Measurements from ENCODE around the gene SYNC. TPM values are rescaled to one million over a fixed set of nuclear protein-coding genes. Genes with fewer than 3 reads are reported as not detected.

SYNC gene
- total RNA-seq, 6 experiments from 2014 or later, result 0.29 to 2.1 (median 0.44) TPM

- Histone ChIP-seq H3K9me3 (no peaks in the 10 kb centered on the region), H3K27ac (no peak overlapping the region), H3K4me3 (no peak overlapping the region), H3K27me3 (no peaks in the 10 kb centered on the region), H3K36me3 (no peaks in the 10 kb centered on the region), H3K4me1 (peaks cover 0 to 9% (median 2%) of the 10 kb centered on the region in 4 donors)
- ATAC-seq (no peak), DNase-seq (no peak)
- 87% methylated on average over 6 of the region's 6 CpGs for WGBS (ENCODE audit: insufficient coverage, low coverage, low lambda C conversion rate, missing lambda C conversion rate)
- TF ChIP-seq, protein P1, sequence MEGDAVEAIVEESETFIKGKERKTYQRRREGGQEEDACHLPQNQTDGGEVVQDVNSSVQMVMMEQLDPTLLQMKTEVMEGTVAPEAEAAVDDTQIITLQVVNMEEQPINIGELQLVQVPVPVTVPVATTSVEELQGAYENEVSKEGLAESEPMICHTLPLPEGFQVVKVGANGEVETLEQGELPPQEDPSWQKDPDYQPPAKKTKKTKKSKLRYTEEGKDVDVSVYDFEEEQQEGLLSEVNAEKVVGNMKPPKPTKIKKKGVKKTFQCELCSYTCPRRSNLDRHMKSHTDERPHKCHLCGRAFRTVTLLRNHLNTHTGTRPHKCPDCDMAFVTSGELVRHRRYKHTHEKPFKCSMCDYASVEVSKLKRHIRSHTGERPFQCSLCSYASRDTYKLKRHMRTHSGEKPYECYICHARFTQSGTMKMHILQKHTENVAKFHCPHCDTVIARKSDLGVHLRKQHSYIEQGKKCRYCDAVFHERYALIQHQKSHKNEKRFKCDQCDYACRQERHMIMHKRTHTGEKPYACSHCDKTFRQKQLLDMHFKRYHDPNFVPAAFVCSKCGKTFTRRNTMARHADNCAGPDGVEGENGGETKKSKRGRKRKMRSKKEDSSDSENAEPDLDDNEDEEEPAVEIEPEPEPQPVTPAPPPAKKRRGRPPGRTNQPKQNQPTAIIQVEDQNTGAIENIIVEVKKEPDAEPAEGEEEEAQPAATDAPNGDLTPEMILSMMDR (IDR thresholded peaks at IDR 0.05), result no peak
- no peak for TF ChIP-seq POLR2A (IDR thresholded peaks at IDR 0.05)
- intact Hi-C loops (cut with DNase I), result no loop called here
Measured at GRCh38 chr1:32693455-32694174, 9.0 kb downstream of the SYNC start.

DNA sequence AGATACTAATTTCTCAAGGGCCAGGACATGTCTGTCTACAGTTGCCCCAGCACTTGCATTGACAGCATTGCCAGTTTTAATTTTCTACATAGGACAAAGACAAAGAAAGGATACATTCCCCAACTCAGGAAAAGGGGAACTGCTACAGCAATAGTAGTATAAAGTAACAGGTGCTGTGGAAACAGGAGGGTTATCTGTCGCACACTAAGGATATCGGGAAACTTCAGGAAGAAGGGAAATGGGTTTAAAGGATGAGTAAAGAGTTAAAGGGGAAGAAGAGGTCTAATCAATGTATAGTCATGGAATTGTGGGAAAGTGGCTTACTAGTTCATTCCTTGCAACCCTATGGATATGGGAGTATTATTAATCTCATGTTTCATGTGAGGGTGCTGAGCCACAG, 16.2 kb downstream of the SYNC start:
- Histone ChIP-seq H3K36me3 (peaks cover 3 to 24% (median 7%) of the 10 kb centered on the region in 4 donors), H3K9me3 (no peaks in the 10 kb centered on the region), H3K27ac (no peak overlapping the region), H3K27me3 (no peaks in the 10 kb centered on the region), H3K4me1 (peaks cover 0 to 7% (median 0%) of the 10 kb centered on the region in 4 donors), H3K4me3 (no peak overlapping the region)
- no peak for TF ChIP-seq POLR2A (IDR thresholded peaks at IDR 0.05)
- TF ChIP-seq, protein P1 (IDR thresholded peaks at IDR 0.05), result no peak
- WGBS (ENCODE audit: insufficient coverage, low coverage, low lambda C conversion rate, missing lambda C conversion rate), result 92% methylated on average over 2 of the region's 2 CpGs
- ATAC-seq (no peak), DNase-seq (no peak)
- intact Hi-C loops (cut with DNase I), result no loop called here

DNA sequence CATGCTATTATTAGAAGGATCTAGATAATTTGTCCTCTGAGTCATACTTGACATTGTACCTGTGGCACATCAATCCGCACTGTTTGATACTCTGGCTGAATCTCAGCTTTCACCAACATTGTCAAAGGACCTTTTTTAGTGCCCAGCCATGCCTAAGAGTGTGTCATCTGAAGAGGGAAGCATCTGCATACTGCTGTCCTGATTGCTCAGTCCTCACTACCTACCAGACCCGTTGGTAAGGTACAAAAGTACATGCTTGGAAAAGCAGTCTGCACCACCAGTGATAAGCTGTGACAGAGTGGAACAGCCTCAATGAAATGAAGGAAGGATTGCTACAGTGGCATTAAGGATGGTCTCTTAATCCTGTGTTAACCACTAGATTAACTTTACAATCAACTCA, 17.1 kb downstream of the SYNC start:
- ATAC-seq, result no peak

DNA sequence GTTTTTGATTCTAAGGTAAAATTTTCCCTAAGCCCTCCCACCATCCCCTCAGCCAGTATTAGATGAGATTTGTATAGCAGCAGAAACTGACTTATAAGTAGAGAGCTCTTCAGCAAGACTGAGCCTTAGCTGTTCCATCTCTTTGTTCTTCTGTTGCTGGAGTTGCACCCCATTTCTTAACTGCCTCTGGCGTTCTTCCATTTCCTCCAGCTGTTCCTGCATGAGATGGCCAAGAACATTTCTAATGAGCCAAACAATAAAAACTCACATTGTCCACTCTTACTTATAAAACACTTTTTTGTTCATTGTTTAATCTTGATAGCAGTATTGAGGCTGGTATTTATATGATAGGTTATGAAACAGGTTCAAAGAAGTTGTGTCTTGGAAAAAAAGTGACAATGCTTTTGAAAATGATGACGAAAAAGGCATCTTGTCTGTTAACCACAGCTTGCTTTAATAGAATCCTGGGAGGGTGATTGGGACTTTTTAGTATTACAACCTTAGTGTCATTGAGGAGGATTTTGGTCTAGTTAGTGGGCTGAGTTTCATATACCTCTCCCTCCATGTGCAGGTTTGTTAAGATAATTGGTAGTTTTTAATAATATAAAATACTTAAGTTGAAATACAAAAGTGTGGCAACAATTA, 18.3 kb downstream of the SYNC start:
- H3K36me3 ChIP-seq, result peaks cover 3 to 36% (median 11%) of the 10 kb centered on the region in 4 donors
- TF ChIP-seq, protein P1 (IDR thresholded peaks at IDR 0.05), result no peak
- no peak for TF ChIP-seq POLR2A (IDR thresholded peaks at IDR 0.05)
- H3K27ac ChIP-seq, result no peak overlapping the region
- no peak overlapping the region for H3K4me3 ChIP-seq
- intact Hi-C loops (cut with DNase I), result no loop called here
- H3K27me3 ChIP-seq, result no peaks in the 10 kb centered on the region
- no peak for ATAC-seq
- H3K4me1 ChIP-seq, result peaks cover 0 to 12% (median 0%) of the 10 kb centered on the region in 4 donors
- no peaks in the 10 kb centered on the region for H3K9me3 ChIP-seq
- 66% methylated on average over 2 of the region's 2 CpGs for WGBS (ENCODE audit: insufficient coverage, low coverage, low lambda C conversion rate, missing lambda C conversion rate)
- DNase-seq, result no peak

More for the DNA sequence above, 17.1 kb downstream of the SYNC start:
- DNase-seq, result no peak
- Histone ChIP-seq H3K27me3 (no peaks in the 10 kb centered on the region), H3K4me3 (no peak overlapping the region), H3K4me1 (peaks cover 0 to 12% (median 0%) of the 10 kb centered on the region in 4 donors), H3K27ac (no peak overlapping the region), H3K9me3 (no peaks in the 10 kb centered on the region), H3K36me3 (peaks cover 3 to 28% (median 10%) of the 10 kb centered on the region in 4 donors)
- WGBS (ENCODE audit: insufficient coverage, low coverage, low lambda C conversion rate, missing lambda C conversion rate), result no CpG with 5 or more reads among the region's 2 CpGs
- TF ChIP-seq, protein P1 (IDR thresholded peaks at IDR 0.05), result no peak
- no peak for TF ChIP-seq POLR2A (IDR thresholded peaks at IDR 0.05)
- intact Hi-C loops (cut with DNase I), result no loop called here

All from right lobe of liver (tissue), 6 donors.